Dendritic cell treated with granulocyte-macrophage colony-stimulating factor and Interleukin-4, amounts not matched to agents 40 ng/mL and 50 ng/mL, for 4 days (primary cell): ENCODE measurements around the gene SEMA3G.

ENCODE experiments used
- H3K27ac Mint-ChIP-seq: one replicate; pipeline ENCODE4 v1.8.0; 2022; ENCODE audit warnings: mild to moderate bottlenecking, mixed read lengths
- H3K27me3 Mint-ChIP-seq: one replicate; pipeline ENCODE4 v1.8.0; 2022; ENCODE audit warnings: mild to moderate bottlenecking, mixed read lengths
- H3K36me3 Mint-ChIP-seq: one replicate; pipeline ENCODE4 v1.8.0; 2022; ENCODE audit warnings: low read depth, mixed read lengths
- H3K4me1 Mint-ChIP-seq: one replicate; pipeline ENCODE4 v1.8.0; 2022; ENCODE audit warnings: low read depth, mixed read lengths
- H3K4me3 Mint-ChIP-seq: one replicate; pipeline ENCODE4 v1.8.0; 2022; ENCODE audit warnings: mild to moderate bottlenecking, moderate library complexity, mixed read lengths
- H3K9me3 Mint-ChIP-seq: one replicate; pipeline ENCODE4 v1.8.0; 2022; ENCODE audit warnings: mixed read lengths
- intact Hi-C: fragments of 100-400 bp; cut with micrococcal nuclease; formaldehyde crosslinking; loops from one replicate; pipeline ENCODE4 v1.15.0; 2022

SEMA3G gene

GRCh38 chr3:52470920-52471319 lies 26.0 kb upstream of the SEMA3G start:
- intact Hi-C loops = no loop called here
- peaks cover 84% of the 10 kb centered on the region for H3K36me3 Mint-ChIP-seq

DNA sequence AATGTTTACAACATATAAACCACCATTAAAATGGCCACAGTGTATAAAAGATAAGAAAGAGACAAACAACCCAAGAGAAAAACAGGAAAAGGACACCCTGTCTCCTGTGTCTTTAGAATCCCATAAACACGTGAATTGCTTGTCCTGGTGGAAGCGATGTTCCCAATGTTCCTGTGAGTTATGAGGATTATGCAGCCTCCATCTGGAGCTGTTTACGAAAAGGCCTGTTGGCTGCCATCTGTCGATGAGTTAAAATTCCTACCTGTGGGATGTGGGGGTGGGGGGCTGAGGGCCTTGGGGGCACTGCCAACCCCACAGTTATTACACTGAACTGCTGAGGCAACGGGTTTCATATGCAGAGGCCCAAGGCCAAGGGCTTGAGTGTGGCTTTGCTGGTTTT lies 24.1 kb upstream of the SEMA3G start:
- peak overlapping the region; percentile 15 for H3K27ac Mint-ChIP-seq
- H3K27me3 Mint-ChIP-seq = no peaks in the 10 kb centered on the region
- no peaks in the 10 kb centered on the region for H3K9me3 Mint-ChIP-seq
- intact Hi-C loops = no loop called here
- H3K4me1 Mint-ChIP-seq = peaks cover 49% of the 10 kb centered on the region
- H3K36me3 Mint-ChIP-seq = peaks cover 83% of the 10 kb centered on the region
- H3K4me3 Mint-ChIP-seq = no peak overlapping the region

More at GRCh38 chr3:52470920-52471319, 26.0 kb upstream of the SEMA3G start:
- Mint-ChIP-seq H3K27ac (no peak overlapping the region), H3K27me3 (no peaks in the 10 kb centered on the region), H3K4me3 (no peak overlapping the region), H3K9me3 (no peaks in the 10 kb centered on the region), H3K4me1 (peaks cover 63% of the 10 kb centered on the region)

DNA sequence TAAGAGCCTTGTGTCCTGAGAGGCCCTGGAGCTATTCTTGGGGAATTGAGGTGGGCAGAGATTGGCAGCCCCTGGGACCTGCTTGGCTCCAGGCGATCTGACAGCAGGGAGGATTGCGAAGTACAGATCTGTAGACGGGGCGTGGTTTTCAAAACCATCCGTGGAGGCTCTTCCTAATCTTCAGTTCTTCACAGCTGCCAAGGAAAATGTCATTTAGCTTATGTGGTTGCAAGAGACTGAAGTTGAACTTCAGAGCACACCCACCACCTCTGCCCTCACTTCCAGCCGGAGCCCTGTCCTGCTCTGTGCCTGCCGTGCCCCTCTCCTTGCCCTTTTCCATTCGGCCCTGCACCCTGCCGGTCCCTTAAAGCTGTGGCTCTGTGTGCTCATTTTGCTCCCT lies 23.4 kb upstream of the SEMA3G start:
- H3K4me3 Mint-ChIP-seq = no peak overlapping the region
- H3K36me3 Mint-ChIP-seq = peaks cover 76% of the 10 kb centered on the region

DNA sequence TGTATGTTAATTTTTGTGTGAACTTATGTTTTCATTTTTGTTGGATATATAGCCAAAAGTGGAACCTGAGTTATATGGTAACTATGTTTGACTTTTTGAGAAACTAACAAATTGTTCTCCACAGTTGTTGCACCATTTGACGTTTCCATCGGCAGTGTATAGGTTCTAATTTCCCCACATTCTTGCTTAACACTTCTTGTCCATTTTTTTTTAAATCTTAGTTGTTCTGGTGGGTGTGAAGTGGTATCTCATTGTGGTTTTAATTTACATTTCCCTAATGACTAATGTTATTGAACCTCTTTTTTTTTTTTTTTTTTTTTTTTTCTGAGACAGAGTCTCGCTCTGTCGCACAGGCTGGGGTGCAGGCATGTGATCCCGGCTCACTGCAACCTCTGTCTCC lies 18.5 kb upstream of the SEMA3G start:
- Mint-ChIP-seq H3K9me3 (no peaks in the 10 kb centered on the region), H3K36me3 (peaks cover 80% of the 10 kb centered on the region), H3K4me3 (no peak overlapping the region), H3K27me3 (no peaks in the 10 kb centered on the region), H3K4me1 (peaks cover 15% of the 10 kb centered on the region), H3K27ac (no peak overlapping the region)
- intact Hi-C loops = no loop called here

More for the DNA sequence above, 23.4 kb upstream of the SEMA3G start:
- H3K9me3 Mint-ChIP-seq = no peaks in the 10 kb centered on the region
- H3K4me1 Mint-ChIP-seq = peaks cover 42% of the 10 kb centered on the region
- intact Hi-C loops = no loop called here
- peak overlapping the region; percentile 15 for H3K27ac Mint-ChIP-seq
- H3K27me3 Mint-ChIP-seq = no peaks in the 10 kb centered on the region

GRCh38 chr3:52461874-52462273 lies 17.0 kb upstream of the SEMA3G start:
- no peaks in the 10 kb centered on the region for H3K27me3 Mint-ChIP-seq
- H3K36me3 Mint-ChIP-seq = peaks cover 79% of the 10 kb centered on the region
- H3K27ac Mint-ChIP-seq = no peak overlapping the region
- no peak overlapping the region for H3K4me3 Mint-ChIP-seq
- H3K9me3 Mint-ChIP-seq = no peaks in the 10 kb centered on the region
- H3K4me1 Mint-ChIP-seq = peaks cover 15% of the 10 kb centered on the region
- intact Hi-C loops = no loop called here

DNA sequence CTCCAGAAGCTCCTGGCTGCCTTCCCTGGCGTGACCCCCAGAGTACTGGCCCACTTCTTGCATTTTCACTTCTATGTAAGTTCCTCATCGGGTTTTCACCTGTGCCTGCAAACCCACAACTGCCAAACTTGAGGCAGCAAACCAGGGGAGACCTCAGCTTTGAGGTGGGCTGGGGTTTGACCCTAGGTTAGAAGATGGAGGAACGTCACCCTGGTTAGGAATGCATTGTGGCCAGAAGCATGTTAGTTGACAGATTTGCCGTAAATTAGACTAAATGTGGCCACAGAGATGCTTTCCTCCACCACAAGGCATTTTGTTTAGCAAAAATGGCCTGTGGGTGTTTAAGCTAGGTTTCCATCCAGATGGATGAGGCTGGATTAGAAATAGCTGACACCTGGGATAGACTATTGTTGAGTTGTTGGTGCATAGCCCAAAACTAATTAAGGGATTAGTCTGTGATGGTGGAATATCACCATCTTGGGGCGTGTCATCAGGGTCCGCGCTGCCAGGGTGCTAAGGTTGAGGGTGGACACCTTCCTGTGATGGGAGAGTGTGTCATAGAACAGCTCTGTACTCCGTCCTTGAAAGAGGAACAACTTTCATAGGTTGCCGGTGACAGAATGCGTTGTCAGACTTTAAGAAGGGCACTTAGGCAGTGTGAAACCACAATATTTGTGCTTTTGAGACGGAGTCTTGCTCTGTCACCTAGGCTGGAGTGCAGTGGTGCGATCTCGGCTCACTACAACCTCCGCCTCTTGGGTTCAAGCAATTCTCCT lies 14.1 kb upstream of the SEMA3G start:
- Mint-ChIP-seq H3K4me3 (no peak overlapping the region), H3K36me3 (peaks cover 68% of the 10 kb centered on the region), H3K4me1 (peaks cover 39% of the 10 kb centered on the region), H3K27ac (no peak overlapping the region), H3K9me3 (no peaks in the 10 kb centered on the region), H3K27me3 (peaks cover 2% of the 10 kb centered on the region)
- intact Hi-C loops = loop anchor here (5.0 kb wide), 1 partner anchor 78 kb away; the partner anchor contains the start of gene UQCC5

GRCh38 chr3:52458031-52458760 lies 13.3 kb upstream of the SEMA3G start:
- H3K4me3 Mint-ChIP-seq = no peak overlapping the region
- no peaks in the 10 kb centered on the region for H3K9me3 Mint-ChIP-seq
- no peak overlapping the region for H3K27ac Mint-ChIP-seq
- peaks cover 2% of the 10 kb centered on the region for H3K27me3 Mint-ChIP-seq
- peaks cover 68% of the 10 kb centered on the region for H3K36me3 Mint-ChIP-seq
- intact Hi-C loops = loop anchor here (5.0 kb wide), 1 partner anchor 79 kb away; the partner anchor contains the start of gene UQCC5
- peaks cover 46% of the 10 kb centered on the region for H3K4me1 Mint-ChIP-seq

- Mint-ChIP-seq H3K4me3 (peak overlapping the region; percentile 80), H3K27me3 (peaks cover 2% of the 10 kb centered on the region), H3K9me3 (no peaks in the 10 kb centered on the region), H3K27ac (peak overlapping the region; percentile 82), H3K36me3 (peaks cover 58% of the 10 kb centered on the region), H3K4me1 (peaks cover 45% of the 10 kb centered on the region)
- intact Hi-C loops = loop anchor here (5.0 kb wide), 1 partner anchor 81 kb away; the partner anchor contains the start of gene UQCC5
These were observed 11.9 kb upstream of the SEMA3G start for GRCh38 chr3:52456800-52457183.

- H3K4me3 Mint-ChIP-seq = peak overlapping the region; percentile 80
- H3K27ac Mint-ChIP-seq = peak overlapping the region; percentile 82
- intact Hi-C loops = loop anchor here (5.0 kb wide), 1 partner anchor 81 kb away; the partner anchor contains the start of gene UQCC5
- peaks cover 53% of the 10 kb centered on the region for H3K36me3 Mint-ChIP-seq
- no peaks in the 10 kb centered on the region for H3K9me3 Mint-ChIP-seq
- peaks cover 4% of the 10 kb centered on the region for H3K27me3 Mint-ChIP-seq
- H3K4me1 Mint-ChIP-seq = peaks cover 45% of the 10 kb centered on the region
These were observed 11.4 kb upstream of the SEMA3G start for GRCh38 chr3:52456169-52456799.

DNA sequence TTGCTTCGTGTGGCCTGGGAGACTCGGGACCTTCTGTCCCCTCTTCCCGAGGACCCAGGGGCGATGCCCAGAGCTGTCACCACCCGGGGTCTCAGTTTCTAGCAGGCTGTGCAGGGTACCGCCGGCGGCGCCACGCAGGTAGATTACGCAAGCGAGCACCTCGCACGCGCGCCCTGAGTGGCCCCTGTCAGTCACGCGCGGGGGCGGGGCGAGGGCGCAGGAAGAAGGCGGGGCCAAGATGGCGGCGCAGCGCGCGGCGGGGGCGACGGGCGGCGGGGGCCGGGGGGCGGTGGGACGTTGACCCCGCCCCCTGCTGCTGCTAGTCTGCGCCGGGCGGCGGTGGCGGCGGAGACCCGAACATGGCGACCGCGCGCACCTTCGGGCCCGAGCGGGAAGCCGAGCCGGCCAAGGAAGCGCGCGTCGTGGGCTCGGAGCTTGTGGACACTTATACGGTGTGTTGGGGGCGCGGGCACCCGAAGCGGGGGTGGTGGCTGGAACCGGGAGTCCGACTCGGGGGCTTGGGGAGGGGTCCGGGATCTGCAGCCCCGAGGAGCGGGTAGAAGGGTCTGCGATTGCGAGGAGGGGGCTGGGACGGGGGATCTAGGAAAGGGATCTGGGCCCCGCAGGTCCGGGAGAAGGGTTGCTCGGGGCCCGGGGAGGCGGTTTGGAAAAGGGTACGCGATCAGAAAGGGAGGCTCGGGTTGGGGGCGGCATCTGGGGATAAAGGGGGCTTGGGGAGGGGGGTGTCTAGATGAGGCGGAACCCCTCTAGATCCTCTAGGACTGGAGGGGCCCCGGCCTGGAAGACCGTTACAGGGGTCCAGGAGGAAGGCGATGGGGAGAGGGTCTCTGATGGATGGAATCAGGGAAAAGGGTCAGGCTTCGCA lies 10.6 kb upstream of the SEMA3G start, which contains the start of gene NISCH:
NISCH (plus strand) TSS at position 322 of the 886 bp plus-strand sequence; CDS start at position 360, 38 bp downstream.
- peaks cover 46% of the 10 kb centered on the region for H3K36me3 Mint-ChIP-seq
- H3K4me1 Mint-ChIP-seq = peaks cover 45% of the 10 kb centered on the region
- peak within 1 kb of the TSS; percentile 80 for H3K4me3 Mint-ChIP-seq
- intact Hi-C loops = loop anchor here (5.0 kb wide), 1 partner anchor 82 kb away; the partner anchor contains the start of gene UQCC5
- H3K9me3 Mint-ChIP-seq = no peaks in the 10 kb centered on the region
- peak within 1 kb of the TSS; percentile 82 for H3K27ac Mint-ChIP-seq
- peaks cover 4% of the 10 kb centered on the region for H3K27me3 Mint-ChIP-seq

- Mint-ChIP-seq H3K27ac (peak overlapping the region; percentile 82), H3K27me3 (peaks cover 4% of the 10 kb centered on the region), H3K4me3 (peak overlapping the region; percentile 80), H3K4me1 (peaks cover 48% of the 10 kb centered on the region), H3K9me3 (no peaks in the 10 kb centered on the region), H3K36me3 (peaks cover 40% of the 10 kb centered on the region)
- intact Hi-C loops = loop anchor here (5.0 kb wide), 1 partner anchor 82 kb away; the partner anchor contains the start of gene UQCC5
These were observed 10.0 kb upstream of the SEMA3G start for GRCh38 chr3:52454938-52455282.

- H3K27me3 Mint-ChIP-seq = peaks cover 4% of the 10 kb centered on the region
- peak overlapping the region; percentile 82 for H3K27ac Mint-ChIP-seq
- H3K4me3 Mint-ChIP-seq = peak overlapping the region; percentile 80
- peaks cover 34% of the 10 kb centered on the region for H3K36me3 Mint-ChIP-seq
- H3K4me1 Mint-ChIP-seq = peaks cover 52% of the 10 kb centered on the region
- intact Hi-C loops = no loop called here
- H3K9me3 Mint-ChIP-seq = no peaks in the 10 kb centered on the region
These were observed 9.5 kb upstream of the SEMA3G start for GRCh38 chr3:52454250-52454937.
